Measurements from ENCODE around the gene SPATA13. TPM values are rescaled to one million over a fixed set of nuclear protein-coding genes. Genes with fewer than 3 reads are reported as not detected.

Gene SPATA13
- total RNA-seq, 1 donor from 2014 or later, result 38.2 TPM

DNA sequence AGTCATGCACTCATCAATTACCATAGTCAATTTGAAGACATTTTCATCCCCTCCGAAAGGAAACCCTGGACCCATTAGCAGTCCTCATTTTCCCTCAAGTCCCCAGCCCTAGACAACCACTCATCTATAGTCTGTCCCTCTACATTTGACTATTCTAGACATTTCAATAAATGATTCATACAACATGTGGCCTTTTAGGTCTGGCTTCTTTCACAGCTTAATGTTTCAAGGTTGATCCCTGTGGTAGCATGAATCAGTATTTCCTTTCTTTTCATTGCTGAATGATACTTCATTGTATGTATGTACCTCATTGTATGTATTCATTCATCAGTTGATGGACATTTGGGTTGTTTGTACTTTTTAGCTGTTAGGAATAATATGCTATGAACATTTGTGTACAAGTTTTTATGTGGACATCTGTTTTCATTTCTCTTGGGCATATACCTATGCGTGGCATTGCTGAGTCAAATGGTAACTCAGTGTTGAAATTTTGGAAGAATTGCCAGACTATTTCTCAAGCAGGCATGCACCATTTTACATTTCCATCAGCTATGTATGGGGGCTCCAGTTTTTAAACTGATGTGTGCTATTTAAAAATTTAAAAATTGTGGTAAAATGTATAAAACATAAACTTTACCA lies 18.4 kb downstream of the SPATA13 start:
- Histone ChIP-seq H3K27me3 (no peaks in the 10 kb centered on the region), H3K27ac (no peak overlapping the region), H3K4me1 (no peaks in the 10 kb centered on the region), H3K36me3 (no peaks in the 10 kb centered on the region), H3K4me3 (no peak overlapping the region), H3K9me3 (no peaks in the 10 kb centered on the region)
- DNase-seq (ENCODE audit: low spot score in 2 of 2), result no peak
- no peak for TF ChIP-seq CTCF (IDR thresholded peaks at IDR 0.05)
- intact Hi-C loops (cut with DNase I), result no loop called here

GRCh38 chr13:24179486-24179850 lies 18.9 kb downstream of the SPATA13 start:
- Histone ChIP-seq H3K4me3 (no peak overlapping the region), H3K27ac (no peak overlapping the region), H3K36me3 (no peaks in the 10 kb centered on the region), H3K27me3 (no peaks in the 10 kb centered on the region), H3K4me1 (no peaks in the 10 kb centered on the region), H3K9me3 (no peaks in the 10 kb centered on the region)
- intact Hi-C loops (cut with DNase I), result no loop called here
- TF ChIP-seq CTCF (IDR thresholded peaks at IDR 0.05), result no peak
- DNase-seq (ENCODE audit: low spot score in 2 of 2), result no peak

DNA sequence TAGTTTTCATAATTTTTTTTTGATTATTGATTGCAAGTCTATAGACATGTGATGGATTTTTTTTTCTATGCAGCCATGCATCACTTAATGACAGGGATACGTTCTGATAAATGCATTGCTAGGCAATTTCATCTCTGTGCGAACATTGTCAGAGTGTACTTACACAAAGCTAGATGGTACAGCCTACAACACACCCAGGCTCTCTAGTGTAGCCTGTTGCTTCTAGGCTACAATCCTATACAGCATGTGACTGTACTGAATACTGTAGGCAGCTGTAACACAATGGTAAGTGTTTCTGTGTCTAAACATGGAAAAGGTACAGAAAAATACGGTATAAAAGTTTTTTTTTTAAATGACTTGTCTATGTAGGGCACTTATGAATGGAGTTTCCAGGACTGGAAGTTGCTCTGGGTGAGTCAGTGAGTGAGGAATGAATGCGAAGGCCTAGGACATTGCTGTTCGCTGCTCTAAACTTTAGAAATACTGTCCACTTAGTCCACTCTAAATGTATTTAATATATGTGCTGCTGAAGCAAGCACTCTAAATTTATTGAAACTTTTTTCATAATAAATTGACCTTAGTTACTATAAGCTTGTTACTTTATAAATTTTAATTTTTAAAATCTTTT lies 20.3 kb downstream of the SPATA13 start:
- H3K4me1 ChIP-seq, result no peaks in the 10 kb centered on the region
- no peak for TF ChIP-seq CTCF (IDR thresholded peaks at IDR 0.05)
- intact Hi-C loops (cut with DNase I), result no loop called here
- H3K36me3 ChIP-seq, result no peaks in the 10 kb centered on the region
- H3K4me3 ChIP-seq, result no peak overlapping the region
- H3K27me3 ChIP-seq, result no peaks in the 10 kb centered on the region
- DNase-seq (ENCODE audit: low spot score in 2 of 2), result no peak
- no peaks in the 10 kb centered on the region for H3K9me3 ChIP-seq
- no peak overlapping the region for H3K27ac ChIP-seq

- no peak for DNase-seq (ENCODE audit: low spot score in 2 of 2)
- intact Hi-C loops (cut with DNase I), result no loop called here
- Histone ChIP-seq H3K4me3 (no peak overlapping the region), H3K27ac (no peak overlapping the region), H3K4me1 (no peaks in the 10 kb centered on the region), H3K9me3 (no peaks in the 10 kb centered on the region), H3K36me3 (no peaks in the 10 kb centered on the region), H3K27me3 (no peaks in the 10 kb centered on the region)
- no peak for TF ChIP-seq CTCF (IDR thresholded peaks at IDR 0.05)
Observed at GRCh38 chr13:24181991-24182702, 21.6 kb downstream of the SPATA13 start.

GRCh38 chr13:24182703-24183081 lies 22.2 kb downstream of the SPATA13 start:
- Histone ChIP-seq H3K4me3 (no peak overlapping the region), H3K9me3 (no peaks in the 10 kb centered on the region), H3K27me3 (no peaks in the 10 kb centered on the region), H3K4me1 (no peaks in the 10 kb centered on the region), H3K36me3 (no peaks in the 10 kb centered on the region), H3K27ac (no peak overlapping the region)
- DNase-seq (ENCODE audit: low spot score in 2 of 2), result no peak
- intact Hi-C loops (cut with DNase I), result no loop called here
- no peak for TF ChIP-seq CTCF (IDR thresholded peaks at IDR 0.05)

Data from ascending aorta (tissue), 2 donors.